ENCODE results near the gene NDE1. TPM values are rescaled to one million over a fixed set of nuclear protein-coding genes. Genes with fewer than 3 reads are reported as not detected.
"Not testable (repeated sequence)": the region's sequence is repeated elsewhere in the genome, so short reads cannot be mapped to it uniquely, and the experiment has no call there.

Gene NDE1
- total RNA-seq, result 44.1 and 50.6 TPM in 2 replicates

- no peak for DNase-seq (ENCODE audit: extremely low read depth, low read depth, low spot score)
These were observed at the start of gene NDE1 for GRCh38 chr16:15650019-15650697. Gene NDE1, plus strand, starts transcription at chr16:15650245. Its CDS starts 14,534 bp downstream, at chr16:15664779.

GRCh38 chr16:15601212-15601879 is 48.7 kb upstream of the NDE1 start:
- DNase-seq (ENCODE audit: extremely low read depth, low read depth, low spot score), result no peak

- no peak for DNase-seq (ENCODE audit: extremely low read depth, low read depth, low spot score)
These were observed 47.6 kb upstream of the NDE1 start for GRCh38 chr16:15602285-15603044.

GRCh38 chr16:15604460-15605440 is 45.3 kb upstream of the NDE1 start:
- no peak for DNase-seq (ENCODE audit: extremely low read depth, low read depth, low spot score)

- no peak for DNase-seq (ENCODE audit: extremely low read depth, low read depth, low spot score)
These were observed 44.1 kb upstream of the NDE1 start for GRCh38 chr16:15605839-15606517.

- DNase-seq (ENCODE audit: extremely low read depth, low read depth, low spot score), result no peak
These were observed 43.4 kb upstream of the NDE1 start for GRCh38 chr16:15606518-15607220.

- DNase-seq (ENCODE audit: extremely low read depth, low read depth, low spot score), result not testable (repeated sequence)
These were observed 42.8 kb upstream of the NDE1 start for GRCh38 chr16:15607221-15607699.

GRCh38 chr16:15607700-15608396 is 42.2 kb upstream of the NDE1 start:
- no peak for DNase-seq (ENCODE audit: extremely low read depth, low read depth, low spot score)

- DNase-seq (ENCODE audit: extremely low read depth, low read depth, low spot score), result no peak
These were observed 41.4 kb upstream of the NDE1 start for GRCh38 chr16:15608398-15609285.

- no peak for DNase-seq (ENCODE audit: extremely low read depth, low read depth, low spot score)
These were observed 40.8 kb upstream of the NDE1 start for GRCh38 chr16:15609286-15609649.

- no peak for DNase-seq (ENCODE audit: extremely low read depth, low read depth, low spot score)
These were observed 39.6 kb upstream of the NDE1 start for GRCh38 chr16:15610369-15610871.

- DNase-seq (ENCODE audit: extremely low read depth, low read depth, low spot score), result no peak
These were observed 38.4 kb upstream of the NDE1 start for GRCh38 chr16:15611610-15612009.

GRCh38 chr16:15613676-15614075 is 36.4 kb upstream of the NDE1 start:
- DNase-seq (ENCODE audit: extremely low read depth, low read depth, low spot score), result no peak

- no peak for DNase-seq (ENCODE audit: extremely low read depth, low read depth, low spot score)
These were observed 34.0 kb upstream of the NDE1 start for GRCh38 chr16:15616012-15616411.

GRCh38 chr16:15616475-15617165 is 33.4 kb upstream of the NDE1 start:
- no peak for DNase-seq (ENCODE audit: extremely low read depth, low read depth, low spot score)

- DNase-seq (ENCODE audit: extremely low read depth, low read depth, low spot score), result no peak
These were observed 32.1 kb upstream of the NDE1 start for GRCh38 chr16:15617901-15618300.

- no peak for DNase-seq (ENCODE audit: extremely low read depth, low read depth, low spot score)
These were observed 31.7 kb upstream of the NDE1 start for GRCh38 chr16:15618392-15618791.

Data from glomerular endothelial cell (primary cell).